Measurements from ENCODE around the gene ALDH7A1.

- TF ChIP-seq CTCF (IDR thresholded peaks at IDR 0.05; ENCODE audit: insufficient read depth, low read length, poor library complexity, severe bottlenecking) (no peak), EZH2phosphoT487 (conservative IDR thresholded peaks at IDR 0.05; ENCODE audit: low read length) (no peak)
Measured at GRCh38 chr5:126543009-126543408, 52.0 kb downstream of the ALDH7A1 start.
